OCI-LY1 (cell line): ENCODE measurements around the gene EMC10.

Experiments used
- EZH2 ChIP-seq: fragments of 200-600 bp; sonication (generic), shearing (Covaris generic); IDR thresholded peaks from 2 replicates; pipeline ENCODE4 v1.8.0; 2017; ENCODE audit warnings: borderline replicate concordance, mixed run types, mild to moderate bottlenecking, antibody characterized with exemption, low read length, moderate library complexity, mixed read lengths
- TF ChIP-seq, protein P1 (sequence below): fragments of 200-600 bp; sonication (generic), shearing (Covaris generic); IDR thresholded peaks from 2 replicates; pipeline ENCODE4 v1.5.1; 2017; ENCODE audit warnings: mild to moderate bottlenecking, antibody characterized with exemption, low read length, moderate library complexity, mixed read lengths

DNA sequence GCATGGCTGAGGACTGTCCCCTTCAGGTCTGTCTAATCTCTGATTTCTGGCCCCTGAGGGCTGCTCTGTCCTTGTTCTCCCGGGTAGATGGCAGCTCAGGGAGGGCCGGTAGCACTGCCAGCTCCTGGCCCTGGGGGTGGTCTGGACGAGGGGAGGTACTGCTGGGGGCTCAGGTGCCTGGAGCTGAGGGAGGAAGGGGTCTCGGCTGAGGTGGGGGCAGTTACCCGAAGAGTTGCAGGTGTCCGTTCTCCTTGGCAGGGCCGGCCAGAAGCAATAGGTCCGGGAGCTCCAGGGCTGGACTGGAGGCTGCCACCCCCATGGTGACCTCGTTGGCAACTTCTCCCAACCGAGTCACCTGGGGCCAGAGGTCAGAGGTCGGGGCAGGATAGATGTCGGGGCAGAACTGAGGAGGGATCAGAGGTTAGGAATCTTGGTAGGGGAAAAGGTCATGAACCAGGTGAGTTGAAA is 1.2 kb upstream of the EMC10 start:
- TF ChIP-seq, protein P1, sequence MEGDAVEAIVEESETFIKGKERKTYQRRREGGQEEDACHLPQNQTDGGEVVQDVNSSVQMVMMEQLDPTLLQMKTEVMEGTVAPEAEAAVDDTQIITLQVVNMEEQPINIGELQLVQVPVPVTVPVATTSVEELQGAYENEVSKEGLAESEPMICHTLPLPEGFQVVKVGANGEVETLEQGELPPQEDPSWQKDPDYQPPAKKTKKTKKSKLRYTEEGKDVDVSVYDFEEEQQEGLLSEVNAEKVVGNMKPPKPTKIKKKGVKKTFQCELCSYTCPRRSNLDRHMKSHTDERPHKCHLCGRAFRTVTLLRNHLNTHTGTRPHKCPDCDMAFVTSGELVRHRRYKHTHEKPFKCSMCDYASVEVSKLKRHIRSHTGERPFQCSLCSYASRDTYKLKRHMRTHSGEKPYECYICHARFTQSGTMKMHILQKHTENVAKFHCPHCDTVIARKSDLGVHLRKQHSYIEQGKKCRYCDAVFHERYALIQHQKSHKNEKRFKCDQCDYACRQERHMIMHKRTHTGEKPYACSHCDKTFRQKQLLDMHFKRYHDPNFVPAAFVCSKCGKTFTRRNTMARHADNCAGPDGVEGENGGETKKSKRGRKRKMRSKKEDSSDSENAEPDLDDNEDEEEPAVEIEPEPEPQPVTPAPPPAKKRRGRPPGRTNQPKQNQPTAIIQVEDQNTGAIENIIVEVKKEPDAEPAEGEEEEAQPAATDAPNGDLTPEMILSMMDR: no peak
- no peak for TF ChIP-seq EZH2
